CD4-positive, alpha-beta T cell treated with Interleukin-6 for 4 hours (primary cell): ENCODE results near the gene GNLY.
"Not testable (repeated sequence)": the region's sequence is repeated elsewhere in the genome, so short reads cannot be mapped to it uniquely, and the experiment has no call there.

Source experiments
- DNase-seq: peaks from one replicate; pipeline ENCODE4 v3.0.0-alpha.2; 2020; ENCODE audit warnings: mixed read lengths

GNLY gene

GRCh38 chr2:85694052-85695025 is at the start of gene GNLY:
GNLY (plus strand) TSS chr2:85694358; CDS start chr2:85694419, 61 bp downstream.
- no peak for DNase-seq

- no peak for DNase-seq
These were observed 49.2 kb upstream of the GNLY start for GRCh38 chr2:85644909-85645308.

GRCh38 chr2:85646166-85646565 is 48.0 kb upstream of the GNLY start:
- DNase-seq, result no peak

GRCh38 chr2:85647823-85648526 is 46.2 kb upstream of the GNLY start:
- DNase-seq, result no peak

DNA sequence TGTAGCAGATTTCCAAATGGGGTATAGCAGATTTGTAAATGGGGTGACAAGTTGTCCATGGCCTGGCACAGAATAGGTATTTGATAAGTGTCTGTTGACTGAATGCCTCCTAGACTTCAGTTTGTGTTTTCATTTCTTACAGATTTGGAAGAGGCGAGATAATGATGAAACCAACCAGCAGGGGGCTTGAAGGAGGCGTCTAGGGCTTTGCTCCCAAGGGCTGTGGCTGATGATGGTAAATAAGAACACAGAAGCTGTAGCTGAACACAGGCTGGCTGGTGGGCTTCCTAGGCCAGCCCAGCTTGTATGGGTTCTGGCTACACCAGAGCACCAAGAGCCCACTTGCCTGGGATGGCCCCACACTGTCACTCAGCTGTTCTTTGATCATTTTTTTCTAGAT is 45.5 kb upstream of the GNLY start:
- no peak for DNase-seq

GRCh38 chr2:85649201-85650190 is 44.7 kb upstream of the GNLY start:
- no peak for DNase-seq

DNA sequence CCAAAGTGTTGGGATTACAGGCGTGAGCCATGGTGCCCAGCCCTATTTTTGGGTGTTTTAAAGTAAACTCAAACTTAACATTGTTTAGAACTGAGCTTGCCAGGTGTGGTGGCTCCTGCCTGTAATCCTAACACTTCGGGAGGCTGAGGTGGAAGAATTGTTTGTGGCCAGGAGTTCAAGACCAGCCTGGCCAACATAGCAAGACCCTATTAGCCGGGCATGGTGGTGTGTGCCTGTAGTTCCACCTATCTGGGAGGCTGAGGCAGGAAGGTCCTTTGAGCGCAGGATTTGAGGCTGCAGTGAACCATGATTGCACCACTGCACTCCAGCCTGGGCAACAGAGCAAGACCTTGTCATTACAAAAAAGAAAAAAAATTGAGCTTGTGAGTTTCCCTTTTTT is 43.7 kb upstream of the GNLY start:
- DNase-seq, result no peak

DNA sequence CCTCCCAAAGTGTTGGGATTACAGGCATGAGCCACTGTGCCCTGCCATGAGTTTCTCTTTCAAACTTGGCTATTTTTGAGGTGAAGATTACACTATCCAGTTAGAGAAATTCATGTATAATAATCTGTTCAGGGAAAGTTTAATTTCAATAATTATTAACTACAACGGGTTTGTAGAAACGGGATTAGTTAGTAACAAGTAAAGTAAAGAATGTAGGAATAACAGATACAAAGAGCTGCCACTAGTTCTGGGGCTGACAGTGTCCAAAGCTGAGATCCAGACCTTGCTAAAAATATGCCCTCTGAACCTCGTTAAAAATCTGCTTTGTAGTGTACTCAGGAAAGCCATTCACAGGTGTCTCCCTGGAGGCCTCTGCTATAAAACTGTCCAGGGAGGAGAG is 43.1 kb upstream of the GNLY start:
- DNase-seq, result no peak

DNA sequence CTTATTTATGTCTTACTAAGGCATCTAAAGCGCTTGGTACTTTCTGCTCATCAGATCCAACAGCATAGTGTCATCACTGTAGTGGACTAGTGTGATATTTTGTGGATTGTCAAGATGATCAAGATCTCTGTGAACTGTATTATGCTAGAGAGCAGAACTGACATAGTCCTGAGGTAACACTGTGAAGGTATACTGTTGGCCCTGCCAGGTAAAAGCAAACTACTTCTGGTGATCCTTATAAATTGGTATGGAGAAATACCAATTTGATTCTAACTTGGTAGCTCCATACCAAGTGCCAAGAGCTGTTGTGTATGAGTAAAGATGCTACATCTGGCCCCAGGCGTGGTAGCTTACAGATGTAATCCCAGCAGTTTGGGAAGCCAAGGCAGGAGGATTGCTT is 42.1 kb upstream of the GNLY start:
- no peak for DNase-seq

DNA sequence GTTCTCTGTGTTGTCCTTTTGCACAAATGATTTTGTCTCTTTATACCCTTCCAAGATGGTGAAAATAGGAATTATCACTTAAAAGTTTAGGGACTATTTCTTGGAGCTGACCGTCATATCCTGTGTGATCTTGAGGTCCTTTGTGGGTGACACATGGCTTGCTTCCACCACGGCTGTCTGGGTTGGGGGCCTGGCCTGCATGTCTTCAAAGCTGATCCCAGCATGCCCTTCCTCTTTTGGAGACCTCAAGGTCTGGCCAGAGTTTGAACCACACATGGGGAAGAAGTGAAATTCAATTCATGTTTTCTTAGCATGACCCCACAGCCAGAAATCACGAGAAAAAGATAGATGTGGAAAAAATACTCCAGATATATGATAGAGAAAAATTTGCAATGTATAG is 40.2 kb upstream of the GNLY start:
- no peak for DNase-seq

DNA sequence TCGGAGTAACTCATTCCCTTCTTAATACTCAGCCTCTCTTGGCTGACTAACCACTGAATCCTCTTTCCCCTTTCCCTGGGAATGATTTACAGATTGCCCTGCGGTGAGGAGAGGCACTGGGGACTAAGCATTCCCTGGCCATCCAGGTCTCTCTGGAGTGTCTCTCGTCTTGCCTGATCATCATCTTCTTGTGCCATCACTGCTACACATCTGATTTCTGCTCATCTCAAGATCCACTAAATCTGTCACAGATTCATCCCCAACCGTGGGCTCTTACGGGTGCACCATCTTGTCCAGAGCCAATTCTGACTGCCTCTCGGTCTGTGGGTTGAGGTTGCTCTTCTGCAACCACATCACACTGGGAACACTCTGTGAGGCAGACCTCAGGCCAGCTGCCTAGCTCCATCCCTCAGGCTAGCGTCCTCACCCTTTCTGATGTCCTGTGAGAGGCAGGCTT is 38.2 kb upstream of the GNLY start:
- DNase-seq, result no peak

DNA sequence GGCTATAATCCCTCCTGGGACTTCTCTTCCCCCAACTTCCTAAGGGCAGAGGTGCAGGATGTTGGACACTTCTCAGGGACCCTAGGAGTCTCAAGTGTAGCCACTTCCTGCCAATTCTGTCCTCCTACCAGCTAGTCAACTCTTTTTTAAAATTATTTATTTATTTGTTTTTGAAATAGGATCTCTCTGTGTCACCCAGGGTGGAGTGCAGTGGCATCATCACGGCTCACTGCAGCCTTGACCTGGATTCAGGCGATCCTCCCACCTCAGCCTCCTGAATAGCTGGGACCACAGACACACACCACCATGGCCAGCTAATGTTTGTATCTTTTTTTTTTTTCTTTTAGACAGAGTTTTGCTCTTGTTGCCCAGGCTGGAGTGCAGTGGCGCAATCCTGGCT is 37.7 kb upstream of the GNLY start:
- DNase-seq, result no peak

DNA sequence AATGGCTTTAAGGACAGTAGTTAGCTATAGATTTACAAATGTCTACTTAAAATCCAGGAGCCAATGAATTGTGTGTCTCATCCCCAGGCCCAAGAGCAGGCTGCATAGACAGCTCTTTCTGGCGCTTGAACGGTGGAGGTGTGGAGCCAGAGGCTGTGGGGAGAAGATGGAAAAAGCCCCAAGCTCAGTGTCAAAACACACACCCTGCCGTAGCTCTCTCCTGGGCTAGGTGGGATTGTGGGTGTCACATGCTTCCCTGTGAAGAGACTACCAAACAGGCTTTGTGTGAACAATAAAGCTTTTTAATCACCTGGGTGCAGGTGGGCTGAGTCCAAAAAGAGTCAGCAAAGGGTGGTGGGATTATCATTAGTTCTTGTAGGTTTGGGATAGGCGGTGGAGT is 36.8 kb upstream of the GNLY start:
- DNase-seq, result not testable (repeated sequence)

GRCh38 chr2:85659324-85659981 is 34.7 kb upstream of the GNLY start:
- no peak for DNase-seq

GRCh38 chr2:85660301-85660700 is 33.9 kb upstream of the GNLY start:
- DNase-seq, result not testable (repeated sequence)

DNA sequence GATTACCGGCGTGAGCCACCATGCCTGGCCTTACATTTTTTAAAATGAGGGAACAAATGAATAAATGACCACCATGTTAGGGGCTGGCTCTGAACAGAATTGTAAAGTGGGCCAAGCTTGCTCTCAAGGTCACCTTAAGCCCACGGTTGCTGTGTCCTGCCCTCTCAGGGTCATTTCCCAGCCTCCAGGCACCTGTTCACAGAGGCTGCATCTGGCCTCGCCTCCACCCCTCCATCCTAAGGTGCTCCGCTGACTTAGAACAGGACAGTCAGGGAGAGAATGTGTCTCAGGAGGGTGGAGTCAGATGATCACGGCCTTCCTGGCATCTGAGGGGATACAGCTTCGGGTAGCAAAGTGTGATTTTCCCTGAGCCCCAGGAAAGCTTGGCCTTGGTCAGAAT is 33.4 kb upstream of the GNLY start:
- DNase-seq, result no peak

DNA sequence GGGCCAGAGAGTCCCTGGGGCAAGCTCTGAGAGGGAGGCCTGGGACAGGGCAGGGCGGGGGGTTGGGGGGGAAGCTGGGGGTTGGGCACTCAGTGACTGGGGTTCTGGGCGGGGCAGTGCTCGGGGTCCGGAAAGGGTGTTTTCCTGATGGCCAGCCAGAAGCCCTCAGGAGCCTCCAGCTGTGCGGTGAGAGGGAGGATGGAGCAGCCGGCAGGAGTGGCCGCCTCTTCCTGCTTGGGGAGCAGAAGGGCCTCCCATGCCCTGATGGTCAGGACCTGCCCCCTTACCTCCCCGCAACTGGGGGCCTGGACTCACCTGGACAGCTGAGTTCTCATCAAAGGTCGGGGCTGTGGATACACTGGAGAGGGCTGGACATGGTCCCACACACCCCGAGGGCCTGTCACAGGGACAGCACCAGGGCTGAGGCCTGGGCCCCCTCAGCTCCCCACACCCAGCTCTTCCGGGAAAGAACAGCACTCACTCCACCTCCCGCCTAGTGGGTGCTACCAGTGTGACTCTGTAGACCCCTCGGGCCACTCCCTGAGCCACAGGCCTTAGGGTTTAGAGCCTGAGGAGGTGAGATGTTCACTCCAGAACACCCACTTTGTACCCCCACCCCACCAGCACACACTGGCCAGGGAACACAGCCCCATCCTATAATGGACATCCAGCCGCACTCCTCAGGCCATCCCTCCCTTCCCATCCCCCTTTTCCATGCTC is 32.9 kb upstream of the GNLY start:
- no peak for DNase-seq

DNA sequence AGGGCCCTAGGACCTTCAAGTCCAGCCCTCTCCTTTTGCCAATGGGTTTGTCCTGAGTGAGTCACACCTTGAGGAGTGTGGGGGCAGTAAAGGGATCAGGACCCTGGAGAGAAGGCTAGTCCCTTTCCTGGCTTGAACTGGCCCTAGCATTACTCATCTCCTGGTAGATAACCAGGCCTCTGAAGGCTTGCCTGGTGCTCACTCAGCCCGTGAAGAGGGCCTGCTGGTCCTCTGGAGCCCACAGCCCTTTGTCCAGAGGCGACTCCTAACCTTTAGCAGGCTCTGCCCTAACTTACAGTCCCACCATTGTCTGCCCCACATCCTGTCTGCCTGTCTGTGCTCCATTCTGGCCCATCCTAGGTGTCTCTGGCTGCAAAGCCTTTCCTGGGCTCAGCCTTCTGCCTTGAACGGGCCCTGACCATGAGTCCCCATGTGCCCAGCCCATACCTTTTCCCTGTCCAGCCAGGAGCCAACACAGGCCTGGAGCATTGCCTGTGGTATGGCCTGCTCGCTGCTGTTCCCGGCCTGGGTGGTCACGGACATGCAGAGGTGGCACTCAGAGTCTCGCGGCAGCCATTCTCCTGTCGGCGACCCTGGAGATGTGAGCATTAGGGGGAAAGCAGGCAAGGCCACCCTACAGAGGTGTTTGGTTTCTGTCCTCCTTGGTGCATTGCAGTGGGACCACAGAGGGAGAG is 31.1 kb upstream of the GNLY start:
- no peak for DNase-seq

DNA sequence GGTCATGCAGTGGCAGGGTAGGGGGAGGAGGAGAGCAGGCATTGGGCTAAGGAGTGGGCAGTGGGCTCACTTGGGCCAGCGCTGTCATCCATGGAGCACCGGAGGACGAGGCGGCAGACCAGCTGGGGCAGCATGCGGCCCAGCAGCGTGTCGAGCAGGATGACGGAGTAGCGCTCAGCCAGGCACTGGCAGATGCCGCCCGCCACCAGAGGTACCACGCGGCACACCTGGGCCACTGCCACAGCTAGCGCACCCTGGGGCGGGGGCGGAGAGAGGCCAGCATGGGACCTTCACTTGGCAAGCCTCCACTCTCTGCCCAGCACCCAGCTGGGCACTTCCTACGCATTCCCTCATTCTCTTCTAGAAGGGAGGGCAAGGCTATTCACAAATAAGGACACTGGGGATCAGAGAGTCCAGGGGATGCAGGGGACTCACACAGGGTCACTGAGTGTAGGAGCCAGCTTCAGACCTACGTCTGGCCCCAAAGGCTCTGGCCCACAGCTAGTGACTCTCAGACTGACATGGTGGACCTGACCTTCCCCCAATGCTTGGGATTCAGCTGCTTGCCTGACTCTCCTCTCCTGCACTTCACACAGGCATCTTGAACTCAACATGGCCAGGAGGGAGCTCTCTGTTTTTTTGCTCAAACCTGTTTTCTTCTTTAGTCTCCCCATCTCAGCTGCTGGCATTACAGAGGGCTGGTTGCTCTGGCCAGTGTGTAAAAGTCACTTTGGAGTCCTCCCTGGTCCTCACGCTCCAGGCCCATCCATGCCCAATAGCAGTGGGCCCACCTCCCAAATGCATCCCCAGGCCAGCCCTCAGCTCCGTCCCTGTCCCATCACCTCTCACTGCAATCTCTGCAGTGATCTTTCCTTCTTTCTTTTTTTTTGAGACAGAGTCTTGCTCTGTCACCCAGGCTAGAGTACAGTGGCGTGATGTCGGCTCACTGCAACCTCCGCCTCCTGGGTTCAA is 30.3 kb upstream of the GNLY start:
- DNase-seq, result no peak
